ENCODE results near the gene DNAH6. TPM values are rescaled to one million over a fixed set of nuclear protein-coding genes. Genes with fewer than 3 reads are reported as not detected.

The DNAH6 gene
- polyA plus RNA-seq, 4 donors = 1.8 to 2.2 (median 2.1) TPM

DNA sequence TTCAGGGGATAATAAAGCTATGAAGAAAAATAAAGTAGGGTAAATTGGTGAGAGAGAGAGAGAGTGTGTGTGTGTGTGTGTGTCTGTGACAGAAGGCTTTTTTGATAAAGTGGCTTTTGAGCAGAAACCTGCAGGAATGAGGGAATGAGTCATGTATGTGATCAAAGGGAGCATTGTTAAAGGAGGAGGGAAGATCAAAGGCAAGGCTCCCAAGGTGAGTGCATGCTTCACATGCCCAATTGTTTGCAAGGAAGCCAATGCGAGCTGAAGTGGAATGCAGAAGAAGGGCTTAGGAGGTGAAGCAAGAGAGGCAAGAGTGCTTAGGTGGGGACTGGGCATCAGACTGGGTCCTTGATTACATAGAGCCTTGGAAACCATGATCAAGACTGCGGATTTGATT, 96.8 kb downstream of the DNAH6 start:
- no peak for DNase-seq (ENCODE audit: low read depth in 4 of 4, low spot score in 2 of 4)

DNA sequence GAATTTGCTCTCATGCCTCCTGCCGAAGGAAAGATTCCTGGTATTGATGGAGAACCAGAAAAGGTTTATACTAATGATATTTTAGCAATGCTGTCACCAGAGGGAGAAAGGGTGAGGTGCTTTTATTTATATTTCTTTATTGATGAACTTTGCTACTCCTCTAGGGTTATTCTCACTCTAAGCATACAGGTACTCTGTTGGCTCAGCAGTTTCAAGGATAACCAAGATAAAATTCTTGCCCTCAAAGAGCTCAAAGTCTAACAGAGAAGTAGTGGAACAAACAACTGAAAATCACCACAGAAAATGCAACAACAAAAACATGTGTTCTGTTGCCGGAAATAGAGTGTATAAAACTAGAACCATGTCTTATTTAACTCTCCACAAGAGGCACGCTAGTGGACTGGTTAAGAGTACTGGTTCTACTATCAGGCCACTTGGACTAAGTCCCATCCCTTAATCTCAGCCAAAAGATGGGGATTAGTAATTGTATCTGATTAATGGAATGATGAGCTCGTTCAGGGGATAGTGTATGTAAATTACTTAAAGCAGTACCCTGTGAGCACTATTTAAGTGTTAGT, 103.6 kb downstream of the DNAH6 start:
- DNase-seq (ENCODE audit: low read depth in 4 of 4, low spot score in 2 of 4) = no peak

DNA sequence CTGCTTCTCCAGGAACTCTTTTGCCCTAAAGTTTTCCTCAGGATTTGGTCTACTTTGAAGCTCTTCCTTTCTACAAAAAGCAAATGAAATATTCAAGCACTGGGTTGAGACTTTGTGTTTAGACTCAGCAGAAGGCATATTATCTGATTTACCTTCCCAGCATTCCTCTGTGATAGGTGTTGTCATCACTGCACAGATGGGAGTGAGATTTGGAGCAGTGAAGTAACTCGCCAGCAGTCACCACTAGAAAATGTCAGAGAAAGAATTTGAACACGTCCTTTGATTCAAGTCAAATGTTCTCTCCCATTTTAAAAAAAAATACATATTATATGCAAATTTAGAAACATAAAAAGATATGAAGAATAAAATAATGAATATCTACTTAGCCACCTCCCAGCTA, 112.2 kb downstream of the DNAH6 start:
- DNase-seq (ENCODE audit: low read depth in 4 of 4, low spot score in 2 of 4) = no peak

DNA sequence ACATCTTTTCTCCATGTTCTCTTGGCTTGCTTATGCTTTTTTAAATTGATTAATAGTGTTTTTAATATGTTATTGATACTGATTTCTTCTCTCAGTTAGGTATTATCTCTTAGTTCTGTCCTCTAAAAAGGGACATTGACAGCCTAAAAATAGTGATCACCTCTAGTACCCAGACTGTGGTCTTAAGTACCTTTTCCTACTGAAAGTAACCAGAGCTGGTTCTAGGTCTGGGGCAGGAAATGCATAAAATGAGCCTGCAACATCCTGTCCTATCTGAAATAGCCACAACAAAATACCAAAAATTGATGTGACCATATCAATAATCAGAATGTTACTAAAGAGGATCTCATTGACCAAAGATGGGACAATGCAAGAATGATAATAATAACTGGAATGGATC, 113.3 kb downstream of the DNAH6 start:
- no peak for DNase-seq (ENCODE audit: low read depth in 4 of 4, low spot score in 2 of 4)

DNA sequence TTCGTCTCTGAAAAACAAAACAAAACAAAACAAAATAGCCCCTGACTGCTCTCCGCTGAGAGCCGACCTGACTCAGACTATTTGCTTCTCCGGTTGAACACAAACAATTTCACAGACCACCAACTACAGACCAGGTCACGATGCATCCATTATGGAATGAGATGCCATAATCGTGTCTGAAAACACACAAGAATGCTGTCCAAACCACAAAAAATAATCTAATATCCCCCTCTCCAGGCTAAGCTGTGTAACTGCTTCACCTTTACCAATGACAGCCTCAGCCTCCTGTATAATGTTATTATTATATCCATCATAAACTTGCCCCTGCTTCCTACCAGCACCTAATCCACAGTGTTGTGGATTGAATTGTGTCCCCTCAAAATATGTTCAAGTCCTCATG, 114.7 kb downstream of the DNAH6 start:
- peak; percentile 5 to 10 (median 8) for DNase-seq (ENCODE audit: low read depth in 4 of 4, low spot score in 2 of 4)

DNA sequence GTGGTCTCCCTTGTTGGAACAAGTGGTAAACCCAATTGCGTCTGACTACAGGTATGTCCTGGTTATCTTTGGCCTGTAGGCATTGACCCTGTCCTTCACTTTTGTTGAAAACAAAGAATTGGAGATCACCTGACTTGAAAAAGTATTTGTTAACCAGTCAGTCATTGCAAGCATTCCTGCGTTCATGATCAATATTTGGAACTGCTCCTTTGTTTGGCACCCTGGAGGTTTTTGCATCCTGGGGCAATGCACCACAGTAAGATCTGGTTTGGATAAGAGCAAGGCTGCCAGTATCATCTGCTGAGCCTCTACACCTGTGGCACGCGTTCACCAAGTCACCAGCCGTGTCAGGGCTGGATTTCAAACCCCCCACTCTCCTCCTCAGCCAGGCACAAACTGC, 115.7 kb downstream of the DNAH6 start:
- no peak for DNase-seq (ENCODE audit: low read depth in 4 of 4, low spot score in 2 of 4)

DNA sequence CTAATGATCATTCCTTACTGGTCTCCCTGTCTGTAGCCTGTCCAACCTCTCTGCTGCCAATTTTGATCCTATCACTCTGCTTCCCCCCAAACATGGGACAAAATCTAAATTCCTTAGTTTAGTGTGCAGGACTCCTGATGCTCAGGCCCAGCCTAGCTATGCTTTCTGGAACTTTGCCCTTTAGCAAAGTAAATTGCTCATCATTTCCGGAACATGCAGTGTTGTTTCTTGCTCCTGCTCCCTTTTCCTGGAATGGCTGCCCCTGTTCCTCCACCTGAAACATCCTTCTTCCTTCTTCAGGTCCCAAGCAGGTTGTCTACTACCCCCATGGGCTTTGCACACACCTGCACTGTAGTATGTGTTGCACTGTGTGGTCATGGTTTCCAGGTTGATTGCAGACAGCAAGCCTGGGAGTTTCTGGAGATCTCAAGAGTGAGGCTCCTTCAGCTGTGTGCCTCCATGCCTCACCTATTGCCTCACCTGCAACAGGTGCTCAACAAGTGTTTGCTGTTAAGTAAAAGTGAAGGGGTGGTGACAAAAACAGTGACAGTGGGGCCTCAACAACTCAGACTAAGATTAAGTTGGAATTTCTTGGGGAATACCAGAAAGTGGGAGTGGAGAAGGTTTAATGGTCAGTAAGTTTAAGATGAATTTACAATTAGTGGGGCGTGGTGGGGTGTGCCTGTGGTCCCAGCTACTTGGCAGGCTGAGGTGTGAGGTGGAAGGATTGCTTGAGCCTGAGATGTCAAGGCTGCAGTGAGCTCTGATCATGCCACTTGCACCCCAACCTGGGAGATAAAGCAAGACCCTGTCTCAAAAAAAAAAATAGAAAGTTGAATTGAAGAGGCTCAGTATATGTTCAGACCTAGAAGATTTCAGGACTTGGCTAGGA, 120.0 kb downstream of the DNAH6 start:
- DNase-seq (ENCODE audit: low read depth in 4 of 4, low spot score in 2 of 4) = no peak

DNA sequence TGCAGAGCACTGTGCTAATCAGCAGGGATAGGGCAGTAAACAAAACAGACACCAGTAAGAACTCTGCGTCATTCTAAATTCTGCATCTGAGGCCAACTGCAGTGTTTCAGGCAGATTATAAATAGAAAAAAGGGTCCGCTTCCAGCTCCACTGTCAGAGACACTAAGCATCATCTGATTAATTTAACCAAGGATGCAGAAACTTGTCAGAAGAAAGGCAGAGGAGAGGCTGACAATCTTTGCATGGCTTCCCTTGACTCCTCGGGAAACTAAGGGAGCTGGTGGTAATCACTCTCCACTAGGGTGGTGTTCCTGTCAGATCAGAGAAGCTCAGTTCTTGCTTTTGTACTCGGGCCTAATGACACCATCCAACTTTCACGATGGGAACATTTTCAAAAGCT, 123.5 kb downstream of the DNAH6 start:
- DNase-seq (ENCODE audit: low read depth in 4 of 4, low spot score in 2 of 4) = no peak

DNA sequence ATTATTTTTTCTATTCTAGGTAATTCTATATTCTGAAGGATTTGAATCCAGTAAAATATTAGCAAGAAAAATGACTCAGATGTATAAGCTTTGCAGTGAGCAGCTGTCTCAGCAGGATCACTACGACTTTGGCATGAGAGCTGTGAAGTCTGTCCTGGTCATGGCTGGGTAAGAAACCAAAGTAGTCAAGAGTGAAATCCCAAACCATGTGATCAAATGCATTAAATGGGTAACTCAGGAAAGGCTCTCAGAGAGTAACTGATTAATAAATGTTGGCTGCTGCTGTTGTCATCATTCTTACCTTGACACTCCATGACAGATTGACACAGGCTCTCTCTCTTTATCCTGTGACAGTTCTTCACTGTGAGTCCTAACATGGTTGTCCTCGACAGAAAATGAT, 124.1 kb downstream of the DNAH6 start:
- peak in 1 of 4 donors; percentile 15 for DNase-seq (ENCODE audit: low read depth in 4 of 4, low spot score in 2 of 4)

DNA sequence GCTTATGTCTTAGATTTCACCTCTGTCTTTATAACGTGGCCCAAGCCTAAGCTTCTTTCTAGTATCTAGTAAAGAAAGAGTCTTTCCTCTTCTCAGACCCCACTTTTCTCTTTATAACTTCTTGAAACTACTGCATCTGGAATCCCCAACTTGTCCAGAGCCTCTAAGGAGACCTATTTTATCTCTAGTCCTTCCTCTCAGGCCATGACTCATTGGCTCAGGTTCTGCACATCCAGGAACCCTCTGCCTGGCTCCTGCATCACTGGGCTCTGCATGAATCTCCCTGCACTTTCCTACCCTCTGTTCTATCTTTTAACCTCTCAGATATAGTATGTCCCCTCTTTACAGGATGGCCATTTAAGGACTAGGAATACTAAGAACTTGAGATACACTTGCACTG, 124.7 kb downstream of the DNAH6 start:
- DNase-seq (ENCODE audit: low read depth in 4 of 4, low spot score in 2 of 4) = no peak

DNA sequence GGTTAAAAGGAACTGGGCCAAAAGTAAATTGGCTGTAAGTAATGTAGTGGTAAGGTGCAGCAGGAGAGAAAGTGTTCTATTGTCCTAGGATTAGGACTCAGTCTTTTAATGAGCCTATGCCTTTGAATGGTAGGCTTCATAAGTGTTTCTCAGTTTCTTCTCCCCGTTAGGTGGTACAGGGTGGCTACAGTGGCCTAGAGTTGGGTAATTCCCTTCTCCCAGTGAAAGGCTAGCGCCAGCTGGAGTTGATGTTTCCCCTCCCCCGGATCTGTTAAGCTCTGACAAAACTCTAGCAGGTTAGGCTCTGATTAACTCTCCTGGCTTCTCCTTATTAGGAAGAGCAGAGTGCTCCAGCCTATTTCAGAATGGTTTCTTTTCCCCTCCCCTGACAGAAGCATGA, 127.7 kb downstream of the DNAH6 start:
- no peak for DNase-seq (ENCODE audit: low read depth in 4 of 4, low spot score in 2 of 4)

DNA sequence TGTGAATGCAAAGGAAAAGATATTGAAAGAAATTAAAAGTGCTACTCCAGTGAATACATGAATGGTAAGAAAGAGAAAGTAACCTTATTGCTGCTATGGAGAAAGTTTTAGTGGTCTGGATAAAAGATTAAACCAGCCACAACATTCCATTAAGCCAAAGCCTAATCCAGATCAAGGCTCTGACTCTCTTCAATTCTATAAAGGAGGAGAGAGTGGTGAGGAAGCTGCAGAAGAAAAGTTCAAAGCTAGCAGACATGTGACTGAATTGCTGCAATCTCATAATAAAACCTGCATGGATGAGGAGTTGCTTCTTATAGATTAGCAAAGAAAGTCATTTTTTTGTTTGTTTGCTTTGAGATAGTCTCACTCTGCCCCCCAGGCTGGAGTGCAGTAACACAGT, 130.2 kb downstream of the DNAH6 start:
- no peak for DNase-seq (ENCODE audit: low read depth in 4 of 4, low spot score in 2 of 4)

DNA sequence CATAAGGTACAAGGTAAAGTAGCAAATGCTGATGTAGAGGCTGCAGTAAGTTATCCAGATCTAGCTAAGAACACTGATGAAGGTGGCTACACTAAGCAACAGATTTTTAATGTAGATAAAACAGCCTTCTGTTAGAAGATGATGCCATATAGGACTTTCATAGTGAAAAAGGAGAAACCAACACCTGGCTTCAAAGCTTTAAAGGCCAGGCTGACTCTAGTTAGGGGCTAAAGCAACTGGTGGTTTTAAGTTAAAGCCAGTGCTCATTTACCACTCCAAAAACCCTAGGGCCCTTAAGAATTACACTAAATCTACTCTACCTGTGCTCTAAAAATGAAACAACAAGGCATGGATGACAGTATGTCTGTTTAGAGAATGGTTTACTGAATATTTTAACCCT, 131.0 kb downstream of the DNAH6 start:
- DNase-seq (ENCODE audit: low read depth in 4 of 4, low spot score in 2 of 4) = no peak

DNA sequence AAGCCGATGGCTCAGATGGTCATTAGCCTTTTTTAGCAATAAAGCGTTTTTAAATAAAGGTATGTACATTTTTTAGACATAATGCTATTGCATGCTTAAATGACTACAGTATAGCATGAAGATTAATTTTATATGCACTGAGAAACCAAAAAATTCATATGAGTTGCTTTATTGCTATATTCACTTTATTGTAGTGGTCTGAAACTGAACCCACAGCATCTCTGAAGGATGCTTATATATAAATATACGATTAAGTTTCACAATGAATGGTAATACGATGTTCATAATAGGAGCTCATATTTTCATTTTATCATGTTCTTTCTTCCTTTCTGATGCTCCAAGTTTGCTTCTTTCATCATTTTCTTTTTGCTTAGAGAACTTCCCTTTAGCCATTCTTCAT, 132.8 kb downstream of the DNAH6 start:
- DNase-seq (ENCODE audit: low read depth in 4 of 4, low spot score in 2 of 4) = no peak

DNA sequence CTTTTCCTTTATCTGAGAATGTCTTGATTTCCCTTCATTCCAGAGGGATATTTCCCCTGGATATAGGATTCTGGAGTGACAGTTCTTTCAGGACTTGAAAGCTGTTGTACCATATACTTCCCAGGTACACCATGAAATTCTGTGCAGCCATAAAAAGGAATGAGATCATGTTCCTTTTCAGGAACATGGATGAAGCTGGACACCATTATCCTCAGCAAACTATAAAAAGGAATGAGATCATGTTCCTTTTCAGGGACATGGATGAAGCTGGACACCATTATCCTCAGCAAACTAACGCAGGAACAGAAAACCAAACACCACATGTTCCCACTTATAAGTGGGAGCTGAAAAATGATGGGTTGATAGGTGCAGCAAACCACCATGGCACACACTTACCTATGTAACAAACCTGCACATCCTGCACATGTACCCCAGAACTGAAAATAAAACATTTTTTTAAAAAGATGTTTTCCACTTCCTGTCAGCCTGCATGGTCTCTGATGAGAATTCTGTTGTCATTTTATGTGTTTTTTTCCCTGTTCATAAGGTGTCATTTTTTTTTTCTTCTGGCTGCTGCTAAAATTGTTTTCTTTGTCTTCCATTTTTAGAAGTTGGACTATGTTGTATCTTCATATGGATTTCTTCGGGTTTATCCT, 133.3 kb downstream of the DNAH6 start:
- DNase-seq (ENCODE audit: low read depth in 4 of 4, low spot score in 2 of 4) = no peak

DNA sequence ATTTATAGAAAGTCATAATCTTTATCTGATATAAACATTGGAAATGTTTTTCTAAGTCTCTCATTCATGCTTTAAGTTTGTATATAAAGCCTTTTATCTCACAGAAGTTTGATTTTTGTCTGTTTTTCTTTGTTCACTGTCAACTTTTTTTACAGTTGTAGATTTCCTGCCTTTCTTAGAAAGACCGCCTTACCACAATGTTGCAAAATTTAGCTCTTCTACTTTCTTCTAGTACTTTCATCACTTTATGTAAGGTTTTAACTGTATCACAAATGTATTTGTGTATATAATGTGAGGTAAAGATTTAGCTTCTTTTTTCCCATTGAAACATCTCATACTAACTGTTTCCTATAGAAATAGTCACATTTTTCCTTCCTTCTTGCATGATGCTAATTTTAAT, 136.1 kb downstream of the DNAH6 start:
- DNase-seq (ENCODE audit: low read depth in 4 of 4, low spot score in 2 of 4) = no peak

DNA sequence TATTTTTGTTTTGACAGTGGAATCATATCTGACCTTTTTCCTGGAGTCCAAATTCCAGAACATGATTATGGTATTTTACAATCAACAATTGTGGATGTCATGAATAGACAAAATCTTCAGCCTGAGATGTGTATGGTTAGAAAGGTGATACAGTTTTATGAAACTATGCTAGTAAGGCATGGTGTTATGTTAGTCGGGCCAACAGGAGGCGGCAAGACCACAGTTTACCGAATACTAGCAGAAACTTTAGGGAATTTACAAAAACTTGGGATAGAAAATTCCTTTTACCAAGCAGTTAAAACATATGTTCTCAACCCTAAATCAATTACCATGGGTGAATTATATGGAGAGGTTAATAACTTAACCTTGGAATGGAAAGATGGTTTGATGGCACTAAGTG, 137.0 kb downstream of the DNAH6 start:
- no peak for DNase-seq (ENCODE audit: low read depth in 4 of 4, low spot score in 2 of 4)

DNA sequence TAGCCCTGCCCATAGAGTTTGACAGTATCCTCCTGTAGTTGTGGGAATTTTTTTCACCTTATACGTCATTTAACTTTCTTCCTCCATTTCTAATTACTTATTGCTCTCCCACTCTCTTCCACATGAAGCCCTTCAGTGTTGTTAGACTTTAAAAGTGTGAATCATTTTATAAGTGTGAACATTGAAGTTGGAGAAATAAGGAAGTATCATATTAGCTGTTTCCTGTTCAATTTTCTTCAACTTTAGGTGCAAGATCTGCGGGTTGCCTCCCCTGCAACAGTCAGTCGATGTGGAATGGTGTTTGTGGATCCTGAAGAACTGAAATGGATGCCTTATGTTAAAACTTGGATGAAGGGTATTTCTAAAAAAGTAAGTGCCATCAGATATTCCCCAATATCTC, 138.1 kb downstream of the DNAH6 start:
- DNase-seq (ENCODE audit: low read depth in 4 of 4, low spot score in 2 of 4) = no peak

DNA sequence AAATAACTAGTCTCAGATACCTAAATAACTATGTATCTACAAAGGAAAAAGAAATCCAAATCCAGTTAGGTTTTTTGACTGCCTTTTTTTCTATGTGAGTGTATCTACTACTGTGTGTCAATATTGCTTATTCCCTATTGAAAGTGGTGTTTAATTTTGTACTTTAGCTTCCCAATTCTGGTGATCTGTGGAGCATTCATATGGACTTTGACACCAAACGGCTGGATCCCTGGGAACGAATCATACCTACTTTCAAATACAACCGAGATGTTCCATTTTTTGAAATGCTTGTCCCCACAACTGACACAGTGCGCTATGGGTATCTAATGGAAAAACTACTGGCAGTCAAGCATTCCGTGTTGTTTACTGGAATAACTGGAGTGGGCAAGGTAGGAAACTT, 152.8 kb downstream of the DNAH6 start:
- DNase-seq (ENCODE audit: low read depth in 4 of 4, low spot score in 2 of 4) = no peak

DNA sequence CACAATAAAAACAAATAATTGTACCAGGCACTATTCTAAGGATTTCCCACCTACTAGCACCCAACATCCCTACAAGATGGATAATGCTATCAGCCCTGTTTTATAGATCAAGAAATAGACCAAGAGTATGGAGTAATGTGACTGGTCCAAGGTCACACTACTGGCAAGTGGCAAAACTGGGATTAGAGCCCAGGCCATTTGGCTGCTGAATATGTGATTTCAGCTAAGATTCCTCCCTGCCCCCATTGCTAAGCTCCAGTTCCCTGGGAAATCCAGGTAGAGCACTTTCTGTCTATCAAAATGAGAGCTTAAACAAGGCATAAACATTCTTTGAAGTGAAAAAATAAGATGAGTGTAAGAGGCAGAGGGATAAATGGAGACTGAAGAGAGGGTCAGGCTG, 157.8 kb downstream of the DNAH6 start:
- no peak for DNase-seq (ENCODE audit: low read depth in 4 of 4, low spot score in 2 of 4)

DNA sequence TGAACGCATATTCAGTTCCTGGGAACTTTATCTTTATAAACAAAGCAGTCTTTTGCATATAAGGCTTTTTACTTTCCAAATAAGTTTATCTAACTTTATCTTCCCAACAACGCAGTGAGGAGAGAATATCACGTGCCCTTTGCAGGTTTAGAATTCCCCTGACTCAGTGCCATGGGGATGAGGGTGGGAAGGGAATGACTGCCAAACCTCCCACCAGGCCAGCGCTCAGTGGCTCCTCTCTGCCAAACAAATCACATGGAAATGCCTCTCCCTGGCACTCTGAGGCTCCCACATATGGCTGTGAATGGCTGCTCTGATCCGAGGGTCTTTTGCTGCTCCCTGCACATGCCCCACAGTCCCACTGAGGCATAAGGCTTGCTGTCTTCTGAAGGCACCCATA, 158.3 kb downstream of the DNAH6 start:
- no peak for DNase-seq (ENCODE audit: low read depth in 4 of 4, low spot score in 2 of 4)

DNA sequence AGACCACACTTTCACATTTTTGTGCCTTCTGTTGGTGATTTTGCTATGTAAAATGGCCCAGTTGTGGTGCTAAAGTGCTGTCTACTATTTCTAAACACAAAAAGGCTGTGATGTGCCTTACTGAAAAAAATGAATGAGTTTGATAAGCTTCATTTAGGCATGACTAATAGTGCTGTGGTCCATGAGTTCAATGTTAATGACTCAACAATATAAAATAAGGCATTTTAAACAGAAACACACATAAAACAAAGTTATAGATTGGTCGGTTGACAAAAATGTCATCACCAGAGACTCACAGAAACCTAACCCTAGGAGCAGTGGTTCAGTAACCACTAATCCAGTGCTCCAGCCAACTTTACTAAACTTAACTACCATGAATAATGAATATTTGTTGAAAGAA, 160.0 kb downstream of the DNAH6 start:
- DNase-seq (ENCODE audit: low read depth in 4 of 4, low spot score in 2 of 4) = no peak

All from left renal cortex interstitium (tissue), 4 donors.